ENCODE data around the gene FXYD2.

FXYD2 gene

DNA sequence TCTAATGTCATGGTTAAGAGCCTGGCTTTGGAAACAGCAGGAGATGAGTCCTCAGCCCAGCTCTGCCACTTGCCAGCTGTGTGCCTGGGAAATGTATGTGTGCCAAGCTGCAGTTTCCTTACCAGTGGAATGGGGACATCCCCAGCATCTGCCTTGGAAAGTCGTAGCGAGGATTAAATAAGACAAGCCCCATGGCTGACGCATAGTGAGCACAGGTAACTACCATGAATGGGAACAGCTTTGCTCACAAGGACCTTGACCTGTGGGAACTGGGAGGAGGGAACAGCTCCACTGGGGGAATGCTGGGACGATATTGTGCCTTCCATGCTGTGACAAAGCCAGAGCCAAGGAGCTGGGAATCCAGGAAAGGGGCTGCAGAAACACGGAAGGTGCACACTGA lies 24.9 kb downstream of the FXYD2 start:
- Histone ChIP-seq H3K4me2 (ENCODE audit: low read length) (no peak overlapping the region), H3K79me2 (ENCODE audit: insufficient read depth, low read length) (no peaks in the 10 kb centered on the region), H2AFZ (ENCODE audit: low read length) (no peak overlapping the region), H3K4me3 (ENCODE audit: low read depth, low read length, poor library complexity, severe bottlenecking) (no peak overlapping the region), H3K9me3 (ENCODE audit: low read length) (no peaks in the 10 kb centered on the region), H3K4me1 (ENCODE audit: insufficient read depth, low read length, severe bottlenecking) (no peaks in the 10 kb centered on the region), H3K36me3 (ENCODE audit: insufficient read depth, low read length) (no peaks in the 10 kb centered on the region), H3K27me3 (ENCODE audit: insufficient read depth, low read length) (0 out of 2 replicates have a peak, but pooled peaks cover 3% of the 10 kb centered on the region), H3K9ac (ENCODE audit: low read length) (no peak overlapping the region), H3K27ac (ENCODE audit: low read depth, low read length, poor library complexity, severe bottlenecking) (no peak overlapping the region), H3F3A (ENCODE audit: insufficient read depth, low read length) (no peaks in the 10 kb centered on the region), H3K9me2 (ENCODE audit: low read depth, low read length) (no peaks in the 10 kb centered on the region), H4K20me1 (ENCODE audit: insufficient read depth, low read length) (no peaks in the 10 kb centered on the region)
- TF ChIP-seq EZH2 (IDR thresholded peaks at IDR 0.05; ENCODE audit: borderline replicate concordance, low read length): no peak
- TF ChIP-seq, protein P1, sequence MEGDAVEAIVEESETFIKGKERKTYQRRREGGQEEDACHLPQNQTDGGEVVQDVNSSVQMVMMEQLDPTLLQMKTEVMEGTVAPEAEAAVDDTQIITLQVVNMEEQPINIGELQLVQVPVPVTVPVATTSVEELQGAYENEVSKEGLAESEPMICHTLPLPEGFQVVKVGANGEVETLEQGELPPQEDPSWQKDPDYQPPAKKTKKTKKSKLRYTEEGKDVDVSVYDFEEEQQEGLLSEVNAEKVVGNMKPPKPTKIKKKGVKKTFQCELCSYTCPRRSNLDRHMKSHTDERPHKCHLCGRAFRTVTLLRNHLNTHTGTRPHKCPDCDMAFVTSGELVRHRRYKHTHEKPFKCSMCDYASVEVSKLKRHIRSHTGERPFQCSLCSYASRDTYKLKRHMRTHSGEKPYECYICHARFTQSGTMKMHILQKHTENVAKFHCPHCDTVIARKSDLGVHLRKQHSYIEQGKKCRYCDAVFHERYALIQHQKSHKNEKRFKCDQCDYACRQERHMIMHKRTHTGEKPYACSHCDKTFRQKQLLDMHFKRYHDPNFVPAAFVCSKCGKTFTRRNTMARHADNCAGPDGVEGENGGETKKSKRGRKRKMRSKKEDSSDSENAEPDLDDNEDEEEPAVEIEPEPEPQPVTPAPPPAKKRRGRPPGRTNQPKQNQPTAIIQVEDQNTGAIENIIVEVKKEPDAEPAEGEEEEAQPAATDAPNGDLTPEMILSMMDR (IDR thresholded peaks at IDR 0.05; ENCODE audit: low read length): no peak

DNA sequence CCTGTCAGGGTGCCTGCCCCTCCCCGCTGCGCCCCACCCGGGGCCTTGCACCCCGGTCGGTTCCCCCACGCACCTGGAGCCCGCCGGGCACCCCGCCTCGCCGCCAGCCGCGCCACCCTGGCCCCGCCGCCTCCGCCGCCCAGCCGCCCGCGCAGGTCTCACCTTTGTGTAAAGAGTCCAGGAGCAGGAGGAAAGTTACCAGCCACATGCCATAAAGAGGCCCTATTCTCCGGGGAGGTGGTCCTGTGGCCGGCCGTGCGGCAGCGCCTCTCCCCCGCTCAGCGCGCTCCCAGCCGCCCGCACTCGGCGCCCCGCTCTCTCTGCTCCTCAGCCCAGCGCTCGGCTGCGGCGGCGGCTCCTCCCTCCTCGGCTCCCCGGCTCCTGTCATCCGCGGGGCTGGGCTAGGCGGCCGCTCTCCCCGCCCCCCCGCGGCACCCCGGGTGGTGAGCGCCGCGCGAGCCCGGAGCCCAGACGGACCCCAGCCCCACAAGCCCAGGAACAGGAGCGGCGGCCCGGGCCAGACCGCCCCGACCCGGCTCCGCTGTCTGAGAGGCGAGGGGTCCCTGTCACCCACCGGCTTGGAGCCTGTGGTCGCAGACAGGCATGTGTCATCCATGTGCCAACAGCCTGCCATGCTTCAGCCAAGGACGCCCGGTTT lies 27.5 kb downstream of the FXYD2 start, which contains the start of gene DSCAML1:
Gene DSCAML1 (minus strand): TSS at position 345 of the 658 bp plus-strand sequence. CDS start 137 bp downstream, at position 208.
- H3K9me2 ChIP-seq (ENCODE audit: low read depth, low read length): no peaks in the 10 kb centered on the region
- H3F3A ChIP-seq (ENCODE audit: insufficient read depth, low read length): no peaks in the 10 kb centered on the region
- H3K36me3 ChIP-seq (ENCODE audit: insufficient read depth, low read length): no peaks in the 10 kb centered on the region
- H3K4me3 ChIP-seq (ENCODE audit: low read depth, low read length, poor library complexity, severe bottlenecking): no peak within 1 kb of the TSS
- no peaks in the 10 kb centered on the region for H3K9me3 ChIP-seq (ENCODE audit: low read length)
- H4K20me1 ChIP-seq (ENCODE audit: insufficient read depth, low read length): no peaks in the 10 kb centered on the region
- H2AFZ ChIP-seq (ENCODE audit: low read length): no peak within 1 kb of the TSS
- no peak within 1 kb of the TSS for H3K27ac ChIP-seq (ENCODE audit: low read depth, low read length, poor library complexity, severe bottlenecking)
- no peaks in the 10 kb centered on the region for H3K4me1 ChIP-seq (ENCODE audit: insufficient read depth, low read length, severe bottlenecking)
- H3K4me2 ChIP-seq (ENCODE audit: low read length): no peak within 1 kb of the TSS
- H3K9ac ChIP-seq (ENCODE audit: low read length): no peak within 1 kb of the TSS
- H3K79me2 ChIP-seq (ENCODE audit: insufficient read depth, low read length): no peaks in the 10 kb centered on the region
- TF ChIP-seq, protein P1 (IDR thresholded peaks at IDR 0.05; ENCODE audit: low read length): no peak
- TF ChIP-seq EZH2 (IDR thresholded peaks at IDR 0.05; ENCODE audit: borderline replicate concordance, low read length): no peak
- 0 out of 2 replicates have a peak, but pooled peaks cover under 1% of the 10 kb centered on the region for H3K27me3 ChIP-seq (ENCODE audit: insufficient read depth, low read length)

DNA sequence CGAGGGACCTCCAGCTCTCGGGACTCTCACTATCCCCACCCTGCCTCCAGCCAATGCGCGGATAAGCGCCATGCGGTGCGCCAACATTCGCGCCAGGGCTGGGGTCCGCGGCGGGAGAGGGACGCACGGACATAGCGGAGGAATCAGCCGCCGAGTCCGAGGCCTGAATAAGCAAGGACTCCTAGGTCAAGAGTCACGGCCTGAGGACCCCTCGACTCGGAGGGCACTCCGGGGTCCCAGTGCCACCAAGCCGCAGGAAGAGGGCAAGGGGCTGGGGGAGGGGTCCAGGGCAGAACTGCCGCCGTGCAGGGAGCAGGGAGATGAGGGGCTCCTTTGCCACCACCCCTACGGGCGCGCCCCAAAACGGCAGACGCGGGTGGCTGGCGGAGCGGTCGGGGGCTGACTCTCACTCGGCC lies 28.1 kb downstream of the FXYD2 start:
- no peaks in the 10 kb centered on the region for H3K27me3 ChIP-seq (ENCODE audit: insufficient read depth, low read length)
- no peak overlapping the region for H3K4me3 ChIP-seq (ENCODE audit: low read depth, low read length, poor library complexity, severe bottlenecking)
- no peak overlapping the region for H3K27ac ChIP-seq (ENCODE audit: low read depth, low read length, poor library complexity, severe bottlenecking)
- H3K79me2 ChIP-seq (ENCODE audit: insufficient read depth, low read length): no peaks in the 10 kb centered on the region
- TF ChIP-seq EZH2 (IDR thresholded peaks at IDR 0.05; ENCODE audit: borderline replicate concordance, low read length): no peak
- TF ChIP-seq, protein P1 (IDR thresholded peaks at IDR 0.05; ENCODE audit: low read length): no peak
- H3K9ac ChIP-seq (ENCODE audit: low read length): no peak overlapping the region
- H3F3A ChIP-seq (ENCODE audit: insufficient read depth, low read length): no peaks in the 10 kb centered on the region
- no peak overlapping the region for H2AFZ ChIP-seq (ENCODE audit: low read length)
- no peaks in the 10 kb centered on the region for H3K4me1 ChIP-seq (ENCODE audit: insufficient read depth, low read length, severe bottlenecking)
- H3K4me2 ChIP-seq (ENCODE audit: low read length): no peak overlapping the region
- no peaks in the 10 kb centered on the region for H4K20me1 ChIP-seq (ENCODE audit: insufficient read depth, low read length)
- H3K9me2 ChIP-seq (ENCODE audit: low read depth, low read length): no peaks in the 10 kb centered on the region
- H3K36me3 ChIP-seq (ENCODE audit: insufficient read depth, low read length): no peaks in the 10 kb centered on the region
- H3K9me3 ChIP-seq (ENCODE audit: low read length): no peaks in the 10 kb centered on the region
